Measurements from ENCODE around the gene PARP8. TPM values are rescaled to one million over a fixed set of nuclear protein-coding genes. Genes with fewer than 3 reads are reported as not detected.

PARP8 gene
- total and polyA plus RNA-seq, 2 of the 4 experiments (the other 2 are of a cell fraction), result 6.9 to 8.2 TPM

DNA sequence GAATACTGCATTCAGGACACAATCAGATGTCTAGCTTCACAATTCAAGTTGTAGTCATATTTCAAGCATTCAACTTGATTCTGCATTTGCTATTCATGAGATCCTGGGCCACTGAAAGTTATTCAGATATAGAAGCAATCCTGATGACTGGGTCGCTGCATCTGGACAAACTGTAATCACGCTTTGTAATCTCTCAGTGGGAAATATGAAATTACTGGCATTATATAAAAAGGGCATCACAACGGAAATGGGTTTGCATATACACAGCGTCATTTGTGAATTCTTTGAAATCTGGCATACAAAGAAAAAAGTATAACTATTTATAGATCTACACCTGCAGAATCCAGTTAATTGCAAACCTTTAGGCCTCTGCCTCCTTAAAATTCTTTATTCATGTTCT lies 102.2 kb downstream of the PARP8 start:
- H3K56ac ChIP-seq (ENCODE audit: extremely low read depth, insufficient read depth, low read length), result no peak overlapping the region
- H2BK120ac ChIP-seq (ENCODE audit: low read depth, low read length), result no peak overlapping the region
- H4K20me1 ChIP-seq (ENCODE audit: insufficient read depth, low read length), result no peaks in the 10 kb centered on the region
- no peaks in the 10 kb centered on the region for H3K27me3 ChIP-seq (ENCODE audit: control insufficient read depth, insufficient read depth, low read length)
- TF ChIP-seq NFE2L2 (IDR thresholded peaks at IDR 0.05; ENCODE audit: low read depth, low read length) (no peak), BHLHE40 (IDR thresholded peaks at IDR 0.05; ENCODE audit: low read depth, low read length) (no peak), MAFK (IDR thresholded peaks at IDR 0.05; ENCODE audit: low read depth, low read length) (no peak), FOS (IDR thresholded peaks at IDR 0.05; ENCODE audit: low read depth, low read length) (no peak), MXI1 (IDR thresholded peaks at IDR 0.05; ENCODE audit: borderline replicate concordance, low read depth, low read length) (no peak), RFX5 (IDR thresholded peaks at IDR 0.05; ENCODE audit: low read depth, low read length) (no peak), CHD1 (IDR thresholded peaks at IDR 0.05; ENCODE audit: low read depth, low read length) (no peak), USF2 (IDR thresholded peaks at IDR 0.05; ENCODE audit: low read depth, low read length) (no peak), RAD21 (IDR thresholded peaks at IDR 0.05; ENCODE audit: low read length) (no peak), POLR2A (IDR thresholded peaks at IDR 0.05; ENCODE audit: low read depth, low read length) (no peak), ELK1 (IDR thresholded peaks at IDR 0.05; ENCODE audit: borderline replicate concordance, low read depth, low read length) (no peak), CEBPB (IDR thresholded peaks at IDR 0.05; ENCODE audit: low read depth, low read length) (no peak), RCOR1 (IDR thresholded peaks at IDR 0.05; ENCODE audit: insufficient replicate concordance, low read length) (no peak), MAZ (IDR thresholded peaks at IDR 0.05; ENCODE audit: borderline replicate concordance, low read depth, low read length) (no peak), SMC3 (IDR thresholded peaks at IDR 0.05; ENCODE audit: low read depth, low read length) (no peak)
- TF ChIP-seq, protein P1, sequence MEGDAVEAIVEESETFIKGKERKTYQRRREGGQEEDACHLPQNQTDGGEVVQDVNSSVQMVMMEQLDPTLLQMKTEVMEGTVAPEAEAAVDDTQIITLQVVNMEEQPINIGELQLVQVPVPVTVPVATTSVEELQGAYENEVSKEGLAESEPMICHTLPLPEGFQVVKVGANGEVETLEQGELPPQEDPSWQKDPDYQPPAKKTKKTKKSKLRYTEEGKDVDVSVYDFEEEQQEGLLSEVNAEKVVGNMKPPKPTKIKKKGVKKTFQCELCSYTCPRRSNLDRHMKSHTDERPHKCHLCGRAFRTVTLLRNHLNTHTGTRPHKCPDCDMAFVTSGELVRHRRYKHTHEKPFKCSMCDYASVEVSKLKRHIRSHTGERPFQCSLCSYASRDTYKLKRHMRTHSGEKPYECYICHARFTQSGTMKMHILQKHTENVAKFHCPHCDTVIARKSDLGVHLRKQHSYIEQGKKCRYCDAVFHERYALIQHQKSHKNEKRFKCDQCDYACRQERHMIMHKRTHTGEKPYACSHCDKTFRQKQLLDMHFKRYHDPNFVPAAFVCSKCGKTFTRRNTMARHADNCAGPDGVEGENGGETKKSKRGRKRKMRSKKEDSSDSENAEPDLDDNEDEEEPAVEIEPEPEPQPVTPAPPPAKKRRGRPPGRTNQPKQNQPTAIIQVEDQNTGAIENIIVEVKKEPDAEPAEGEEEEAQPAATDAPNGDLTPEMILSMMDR (conservative IDR thresholded peaks at IDR 0.05; ENCODE audit: low read depth, low read length), result no peak
- no peak overlapping the region for H2BK5ac ChIP-seq (ENCODE audit: low read depth, low read length, poor library complexity, severe bottlenecking)
- H3K4me2 ChIP-seq (ENCODE audit: low read depth, low read length), result no peak overlapping the region
- ATAC-seq (ENCODE audit: low read depth), result no peak
- no peak overlapping the region for H2AK9ac ChIP-seq (replicated peaks; ENCODE audit: low read depth, low read length, poor library complexity)
- dilution Hi-C loops (cut with HindIII; ENCODE audit: low sequenced_read_pairs, unreplicated experiment) (no loop called here), intact Hi-C loops (cut with micrococcal nuclease) (no loop called here), in situ Hi-C loops (cut with MboI; ENCODE audit: low sequenced_read_pairs) (no loop called here)
- no peak overlapping the region for H3K4me3 ChIP-seq (ENCODE audit: insufficient read depth, low read depth, low read length)
- H3K14ac ChIP-seq (replicated peaks; ENCODE audit: low read depth, low read length), result no peak overlapping the region
- BruUV-seq (replicated peaks), result no TSS peak
- H3K23ac ChIP-seq (ENCODE audit: low read depth, low read length), result no peak overlapping the region
- no peak overlapping the region for H2AFZ ChIP-seq (replicated peaks; ENCODE audit: low read length, poor library complexity)
- H2AK5ac ChIP-seq (ENCODE audit: low read depth, low read length), result no peak overlapping the region
- no peak for DNase-seq
- H4K8ac ChIP-seq (ENCODE audit: low read depth in 2 of 2, low read length in 2 of 2), result no peak overlapping the region
- no peak overlapping the region for H3K9ac ChIP-seq (ENCODE audit: low read depth, low read length)
- H3K9me1 ChIP-seq (ENCODE audit: insufficient read depth, low read length), result no peaks in the 10 kb centered on the region
- no peak overlapping the region for H2BK20ac ChIP-seq (ENCODE audit: low read depth, low read length)
- ChIA-PET CTCF (no interaction called here), POLR2A (ENCODE audit: unreplicated experiment) (no interaction called here)
- H3K9me3 ChIP-seq (ENCODE audit: control insufficient read depth, insufficient read depth, low read length), result no peaks in the 10 kb centered on the region
- 0 out of 2 replicates have a peak, but pooled peaks cover 1% of the 10 kb centered on the region for H3K4me1 ChIP-seq (ENCODE audit: control insufficient read depth, insufficient read depth, low read length)
- H3K79me1 ChIP-seq (ENCODE audit: low read depth in 1 of 2, low read length in 2 of 2), result no peaks in the 10 kb centered on the region
- 0 out of 2 replicates have a peak, but pooled peaks cover 1% of the 10 kb centered on the region for H3K36me3 ChIP-seq (ENCODE audit: control insufficient read depth, insufficient read depth, low read length)
- no peak overlapping the region for H3K18ac ChIP-seq (ENCODE audit: low read depth, low read length)
- H4K5ac ChIP-seq (ENCODE audit: low read depth, low read length), result no peak overlapping the region
- no peak overlapping the region for H2BK15ac ChIP-seq (ENCODE audit: low read depth, low read length)
- H3K4ac ChIP-seq (ENCODE audit: low read depth, low read length), result no peak overlapping the region
- WGBS, 2 experiments (ENCODE audit: extremely low coverage in 2 of 2, insufficient read length in 1 of 2), result no CpG with 5 or more reads among the region's 4 CpGs
- H3K27ac ChIP-seq (ENCODE audit: insufficient read depth, low read length), result no peak overlapping the region
- H4K91ac ChIP-seq (ENCODE audit: insufficient read depth, low read depth, low read length), result no peak overlapping the region

Data from IMR-90 (cell line).